Fibroblast of the aortic adventitia (primary cell): ENCODE results near the gene GNPTG. TPM values are rescaled to one million over a fixed set of nuclear protein-coding genes. Genes with fewer than 3 reads are reported as not detected.

ENCODE experiments used
- DNase-seq: peaks from one replicate; pipeline ENCODE4 v3.0.0-alpha.2; 2010; ENCODE audit warnings: low read depth
- H3K4me3 ChIP-seq: 2 replicates; pipeline ENCODE4 v1.5.1; 2011; ENCODE audit warnings: low read depth, mild to moderate bottlenecking, control low read depth, low read length, moderate library complexity
- CTCF ChIP-seq: IDR thresholded peaks from 2 replicates; pipeline ENCODE4 v1.5.1; 2011; ENCODE audit warnings: mild to moderate bottlenecking, low read length, control low read depth, inconsistent platforms; ENCODE audit not compliant: insufficient read depth
- total RNA-seq: library from RNA; depleted of rRNA; stranded (reverse); fragments of >200 nt; gene quantifications from 2 replicates; pipeline ENCODE4 v1.2.3, GENCODE V29; 2012; ENCODE audit warnings: low replicate concordance

GNPTG gene
- total RNA-seq, result 36.3 and 80.4 TPM in 2 replicates

DNA sequence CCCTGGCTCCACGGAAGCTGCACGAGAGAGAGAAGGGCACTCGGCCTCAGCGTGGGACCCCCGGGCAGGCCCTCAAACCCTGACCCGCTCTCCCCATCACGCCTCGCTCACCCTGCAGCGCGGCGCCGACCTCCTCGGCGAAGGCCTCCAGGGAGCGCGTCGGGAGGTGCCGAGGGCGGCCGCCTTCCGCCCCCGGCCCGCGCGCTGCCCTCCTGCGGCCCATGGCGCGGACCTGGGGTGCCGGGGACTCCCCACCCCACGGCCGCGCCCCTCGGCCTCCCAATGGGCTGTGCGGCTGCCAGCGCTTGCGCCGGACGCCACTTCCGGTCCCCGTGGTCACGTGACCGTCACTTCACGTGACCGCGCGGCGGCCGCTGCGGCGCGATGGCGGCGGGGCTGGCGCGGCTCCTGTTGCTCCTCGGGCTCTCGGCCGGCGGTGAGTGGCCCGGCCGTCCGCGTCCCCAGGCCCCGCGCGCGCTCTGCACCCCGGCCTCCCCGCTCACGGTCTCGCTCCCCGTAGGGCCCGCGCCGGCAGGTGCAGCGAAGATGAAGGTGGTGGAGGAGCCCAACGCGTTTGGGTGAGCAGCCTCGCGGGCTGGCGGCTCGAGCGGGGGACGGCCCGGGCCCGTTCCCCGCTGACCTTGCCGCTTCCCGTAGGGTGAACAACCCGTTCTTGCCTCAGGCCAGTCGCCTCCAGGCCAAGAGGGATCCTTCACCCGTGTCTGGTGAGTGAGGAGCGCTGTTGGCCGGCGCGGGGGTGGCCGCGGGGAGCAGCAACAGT, at the start of gene GNPTG, which contains the start of gene TSR3:
GNPTG (plus strand) TSS at position 350 of the 781 bp plus-strand sequence; CDS start at position 385, 35 bp downstream.
TSR3 (minus strand) TSS at position 297 of the 781 bp plus-strand sequence; CDS start at position 223, 74 bp downstream.
- no peak for TF ChIP-seq CTCF
- DNase-seq, result peak; percentile 81
- peak within 1 kb of the TSS; percentile 95 for H3K4me3 ChIP-seq

DNA sequence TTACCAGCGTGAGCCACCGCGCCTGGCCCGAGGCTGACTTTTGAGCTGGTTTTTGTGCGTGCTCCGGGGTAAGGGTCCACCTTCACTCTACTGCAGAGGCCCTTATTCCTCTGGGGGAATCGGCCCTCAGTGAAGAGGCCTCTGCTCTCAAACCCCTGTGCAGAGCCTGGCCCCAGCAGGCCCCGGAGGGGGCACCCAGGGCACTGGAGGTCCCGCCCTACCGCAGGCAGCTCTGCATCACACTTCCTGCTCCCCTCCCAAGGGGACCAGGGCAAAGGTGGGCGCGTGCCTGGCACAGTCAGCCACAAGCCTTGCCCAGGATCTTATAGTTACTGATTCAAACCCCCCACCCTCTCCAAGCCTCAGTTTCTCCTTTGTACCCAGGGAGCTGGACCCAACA, 45.9 kb upstream of the GNPTG start:
- no peak for TF ChIP-seq CTCF
- no peak for DNase-seq

DNA sequence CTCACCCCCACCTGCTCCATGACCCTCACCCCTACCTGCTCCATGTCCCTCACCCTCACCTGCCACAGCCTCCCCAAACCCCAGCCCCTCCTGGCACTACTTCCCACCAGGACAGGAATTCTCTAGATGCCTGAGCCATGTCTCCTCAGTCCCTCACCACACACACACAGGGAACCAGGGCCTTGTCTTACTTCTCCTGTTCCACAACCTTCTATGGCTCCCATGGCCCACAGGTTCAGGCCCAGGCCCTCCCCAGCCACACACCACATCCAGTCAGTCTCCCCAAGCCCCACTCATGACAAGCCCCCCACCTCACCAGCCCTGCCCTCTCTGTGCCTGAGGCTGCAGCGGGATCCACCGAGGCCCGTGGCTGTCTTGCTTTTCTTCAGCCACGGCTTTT, 45.4 kb upstream of the GNPTG start:
- H3K4me3 ChIP-seq, result no peak overlapping the region
- no peak for TF ChIP-seq CTCF
- DNase-seq, result no peak

More for the DNA sequence above, 45.9 kb upstream of the GNPTG start:
- no peak overlapping the region for H3K4me3 ChIP-seq

- peak; percentile 13 for DNase-seq
- H3K4me3 ChIP-seq, result peak overlapping the region; percentile 74
- no peak for TF ChIP-seq CTCF
Measured at GRCh38 chr16:1308036-1308976, 43.4 kb upstream of the GNPTG start.

DNA sequence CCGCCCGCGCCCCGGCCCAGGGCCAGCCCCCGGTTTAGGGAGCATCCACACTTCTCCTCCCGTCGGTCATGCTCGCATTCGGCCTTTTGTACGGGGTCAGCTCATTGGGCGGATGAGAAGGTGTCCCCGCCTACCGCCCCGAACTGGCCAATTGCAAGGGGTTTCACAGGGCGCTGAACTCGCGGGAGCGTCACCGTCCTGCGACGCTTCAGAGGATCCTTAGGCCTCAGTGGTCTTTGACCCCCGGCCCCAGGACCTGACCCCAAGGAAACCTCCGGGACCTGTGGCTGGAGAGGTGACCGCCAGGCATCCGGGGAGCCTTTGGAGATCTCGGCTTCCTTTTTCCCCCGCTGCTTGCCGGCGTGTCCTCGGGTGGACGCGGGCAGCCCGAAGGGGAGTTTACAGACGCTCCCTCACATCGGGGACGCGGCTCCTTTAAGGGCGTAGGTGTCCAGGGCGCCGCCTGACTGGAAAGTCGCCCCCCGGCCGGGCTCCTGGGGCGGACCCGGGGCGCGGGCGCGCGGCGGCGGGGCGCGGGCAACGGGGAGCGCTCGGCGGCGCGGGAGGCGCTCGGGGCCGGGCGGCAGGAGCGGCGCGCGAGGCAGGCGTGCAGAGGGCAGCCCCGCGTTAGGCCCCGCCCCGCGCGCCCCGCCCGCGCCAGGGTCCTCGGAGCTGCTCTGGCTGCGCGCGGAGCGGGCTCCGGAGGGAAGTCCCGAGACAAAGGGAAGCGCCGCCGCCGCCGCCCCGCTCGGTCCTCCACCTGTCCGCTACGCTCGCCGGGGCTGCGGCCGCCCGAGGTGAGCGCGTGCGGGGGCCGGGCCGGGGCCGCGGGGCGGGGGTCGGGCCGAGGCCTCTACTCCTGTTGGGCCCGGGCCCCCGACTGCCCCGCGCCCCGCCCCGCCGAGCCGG, 42.5 kb upstream of the GNPTG start, which contains the start of gene UBE2I:
UBE2I (plus strand) TSS at position 660 of the 909 bp plus-strand sequence. CDS start 4,395 bp downstream, outside the sequence.
- no peak for TF ChIP-seq CTCF
- DNase-seq, result peak; percentile 99
- H3K4me3 ChIP-seq, result peak within 1 kb of the TSS; percentile 82
